DOHH2 (cell line): ENCODE measurements around the gene MRPS18B.

Source experiments
- H3F3A ChIP-seq: fragments of 200-600 bp; sonication (generic), shearing (Covaris generic); 2 replicates; pipeline ENCODE4 v1.6.0; 2016; ENCODE audit warnings: antibody characterized with exemption, mild to moderate bottlenecking; ENCODE audit not compliant: control insufficient read depth, insufficient read depth
- H3K27ac ChIP-seq: fragments of 200-600 bp; sonication (generic); 2 replicates; pipeline ENCODE4 v1.5.1; 2014; ENCODE audit warnings: low read depth, mild to moderate bottlenecking, low read length, moderate library complexity
- H3K27me3 ChIP-seq: fragments of 200-600 bp; sonication (generic); 2 replicates; pipeline ENCODE4 v1.6.1; 2014; ENCODE audit warnings: mild to moderate bottlenecking, low read length, mixed read lengths; ENCODE audit not compliant: control insufficient read depth
- H3K36me3 ChIP-seq: fragments of 200-600 bp; sonication (generic); 2 replicates; pipeline ENCODE4 v1.6.1; 2014; ENCODE audit warnings: mild to moderate bottlenecking, low read length, moderate library complexity, mixed read lengths; ENCODE audit not compliant: control insufficient read depth
- H3K4me1 ChIP-seq: fragments of 200-600 bp; sonication (generic); 2 replicates; pipeline ENCODE4 v1.6.1; 2014; ENCODE audit warnings: mild to moderate bottlenecking, low read length, mixed read lengths; ENCODE audit not compliant: control insufficient read depth
- H3K4me2 ChIP-seq: fragments of 200-600 bp; sonication (generic); 2 replicates; pipeline ENCODE4 v1.6.0; 2014; ENCODE audit warnings: mild to moderate bottlenecking, low read length, moderate library complexity
- H3K4me3 ChIP-seq: fragments of 200-600 bp; sonication (generic); 2 replicates; pipeline ENCODE4 v1.5.1; 2014; ENCODE audit warnings: mild to moderate bottlenecking, low read length, mixed read lengths
- H3K79me2 ChIP-seq: fragments of 200-600 bp; sonication (generic); 2 replicates; pipeline ENCODE4 v1.6.1; 2014; ENCODE audit warnings: mild to moderate bottlenecking, low read length, mixed read lengths; ENCODE audit not compliant: control insufficient read depth
- H3K9me2 ChIP-seq: fragments of 200-600 bp; sonication (generic); replicated peaks from 2 replicates; pipeline ENCODE4 v1.6.1; 2014; ENCODE audit warnings: mild to moderate bottlenecking, low read length, mixed read lengths; ENCODE audit not compliant: control insufficient read depth
- H3K9me3 ChIP-seq: fragments of 200-600 bp; sonication (generic); 2 replicates; pipeline ENCODE4 v1.6.1; 2014; ENCODE audit warnings: antibody characterized with exemption, low read length, mixed read lengths; ENCODE audit not compliant: control insufficient read depth, insufficient read depth
- H4K20me1 ChIP-seq: fragments of 200-600 bp; sonication (generic); 2 replicates; pipeline ENCODE4 v1.6.0; 2014; ENCODE audit warnings: low read depth, mild to moderate bottlenecking, antibody characterized with exemption, low read length, moderate library complexity; ENCODE audit not compliant: control insufficient read depth, insufficient read depth
- EZH2phosphoT487 ChIP-seq: fragments of 200-600 bp; sonication (generic); IDR thresholded peaks from 2 replicates; pipeline ENCODE4 v1.6.1; 2017; ENCODE audit warnings: borderline replicate concordance, mild to moderate bottlenecking, antibody characterized with exemption, low read length, moderate library complexity, mixed read lengths
- TF ChIP-seq, protein P1 (sequence below): fragments of 200-600 bp; sonication (generic); IDR thresholded peaks from one replicate; pipeline ENCODE4 v1.5.1; 2014; ENCODE audit warnings: antibody characterized with exemption, mild to moderate bottlenecking, low read depth, low read length; ENCODE audit not compliant: poor library complexity, severe bottlenecking

Gene MRPS18B

DNA sequence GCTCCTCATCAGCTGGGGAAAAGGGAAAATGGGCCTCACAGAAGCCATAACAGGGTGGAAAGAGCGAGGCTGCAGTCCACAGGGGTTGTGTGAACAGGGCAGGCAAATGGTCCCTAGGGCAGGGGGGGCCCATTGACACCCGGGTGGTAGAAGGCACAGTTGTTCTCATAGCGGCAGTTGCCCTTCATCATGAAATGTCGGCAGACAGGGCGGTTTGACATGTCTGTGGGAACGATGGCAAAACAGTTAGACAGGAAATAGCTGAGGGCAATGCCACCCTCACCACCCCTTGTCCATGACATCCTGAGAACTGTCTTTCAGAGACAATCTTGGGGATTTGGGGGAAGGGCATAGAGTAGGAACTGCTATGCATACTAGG is 16.2 kb upstream of the MRPS18B start:
- Histone ChIP-seq H3F3A (peaks cover 25% of the 10 kb centered on the region), H3K4me2 (no peak overlapping the region), H3K27me3 (no peaks in the 10 kb centered on the region), H3K9me2 (no peaks in the 10 kb centered on the region), H3K36me3 (peaks cover 74% of the 10 kb centered on the region), H4K20me1 (no peaks in the 10 kb centered on the region), H3K4me1 (no peaks in the 10 kb centered on the region), H3K4me3 (no peak overlapping the region), H3K9me3 (no peaks in the 10 kb centered on the region), H3K27ac (no peak overlapping the region), H3K79me2 (no peaks in the 10 kb centered on the region)
- no peak for TF ChIP-seq EZH2phosphoT487
- TF ChIP-seq, protein P1, sequence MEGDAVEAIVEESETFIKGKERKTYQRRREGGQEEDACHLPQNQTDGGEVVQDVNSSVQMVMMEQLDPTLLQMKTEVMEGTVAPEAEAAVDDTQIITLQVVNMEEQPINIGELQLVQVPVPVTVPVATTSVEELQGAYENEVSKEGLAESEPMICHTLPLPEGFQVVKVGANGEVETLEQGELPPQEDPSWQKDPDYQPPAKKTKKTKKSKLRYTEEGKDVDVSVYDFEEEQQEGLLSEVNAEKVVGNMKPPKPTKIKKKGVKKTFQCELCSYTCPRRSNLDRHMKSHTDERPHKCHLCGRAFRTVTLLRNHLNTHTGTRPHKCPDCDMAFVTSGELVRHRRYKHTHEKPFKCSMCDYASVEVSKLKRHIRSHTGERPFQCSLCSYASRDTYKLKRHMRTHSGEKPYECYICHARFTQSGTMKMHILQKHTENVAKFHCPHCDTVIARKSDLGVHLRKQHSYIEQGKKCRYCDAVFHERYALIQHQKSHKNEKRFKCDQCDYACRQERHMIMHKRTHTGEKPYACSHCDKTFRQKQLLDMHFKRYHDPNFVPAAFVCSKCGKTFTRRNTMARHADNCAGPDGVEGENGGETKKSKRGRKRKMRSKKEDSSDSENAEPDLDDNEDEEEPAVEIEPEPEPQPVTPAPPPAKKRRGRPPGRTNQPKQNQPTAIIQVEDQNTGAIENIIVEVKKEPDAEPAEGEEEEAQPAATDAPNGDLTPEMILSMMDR = no peak

DNA sequence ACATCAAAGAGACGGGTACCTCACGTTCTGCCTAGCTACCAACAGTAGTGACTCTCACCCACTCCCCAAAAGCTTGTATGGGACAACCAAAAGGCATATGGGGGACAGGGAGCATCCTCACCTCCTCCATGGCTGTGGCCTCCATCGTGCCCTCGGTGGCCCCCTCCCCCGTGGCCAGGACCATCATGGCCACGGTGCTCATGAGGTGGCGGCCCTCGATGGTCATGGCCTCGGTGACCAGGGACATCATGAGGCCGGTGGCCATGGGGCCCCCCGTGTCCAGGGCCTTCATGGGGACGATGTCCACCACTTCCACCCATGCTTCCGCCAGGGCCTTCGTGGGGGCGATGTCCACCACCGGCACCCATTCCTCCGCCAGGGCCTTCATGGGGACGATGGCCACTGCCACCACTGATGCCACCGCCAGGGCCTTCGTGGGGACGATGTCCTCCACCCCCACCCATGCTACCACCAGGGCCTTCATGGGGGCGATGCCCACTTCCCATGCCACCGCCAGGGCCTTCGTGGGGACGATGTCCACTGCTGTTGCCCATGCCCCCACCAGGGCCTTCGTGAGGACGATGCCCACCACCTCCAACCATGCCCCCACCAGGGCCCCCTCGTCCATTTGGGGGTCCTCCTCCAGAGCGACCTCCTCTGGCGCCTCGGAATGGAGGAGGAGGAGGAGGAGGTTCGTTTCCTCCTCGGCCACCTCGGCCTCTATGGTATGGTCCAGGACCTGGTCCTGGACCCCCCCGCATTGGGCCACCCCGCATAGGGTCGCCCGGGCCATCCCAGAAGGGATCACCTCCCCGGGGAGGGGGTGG is 15.6 kb upstream of the MRPS18B start:
- Histone ChIP-seq H3K27me3 (no peaks in the 10 kb centered on the region), H3K4me2 (no peak overlapping the region), H3K36me3 (peaks cover 78% of the 10 kb centered on the region), H3K9me2 (no peaks in the 10 kb centered on the region), H3K4me3 (no peak overlapping the region), H3K79me2 (no peaks in the 10 kb centered on the region), H3K9me3 (no peaks in the 10 kb centered on the region), H3K4me1 (no peaks in the 10 kb centered on the region), H4K20me1 (no peaks in the 10 kb centered on the region), H3K27ac (no peak overlapping the region), H3F3A (peaks cover 25% of the 10 kb centered on the region)
- no peak for TF ChIP-seq EZH2phosphoT487
- TF ChIP-seq, protein P1 = no peak

DNA sequence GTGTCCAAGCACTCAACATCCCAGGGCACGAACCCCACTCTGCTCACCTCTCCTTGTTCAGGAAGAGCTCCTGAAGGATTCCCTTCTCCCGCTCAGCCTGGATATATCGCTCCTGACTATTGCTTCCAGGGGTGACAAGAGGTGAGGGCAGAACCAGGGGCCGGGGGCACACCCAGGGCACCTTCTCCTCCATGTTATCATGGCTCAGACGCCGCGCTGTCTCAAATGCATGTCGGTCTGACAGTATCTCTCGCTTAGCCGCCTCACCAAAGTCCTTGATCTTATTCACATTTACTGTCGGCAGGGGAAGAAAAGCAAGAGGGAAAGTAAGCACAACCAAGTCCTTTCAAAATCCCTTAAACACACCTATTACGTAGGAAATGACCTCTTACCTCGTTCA is 13.7 kb upstream of the MRPS18B start:
- H3K27ac ChIP-seq = no peak overlapping the region
- H3F3A ChIP-seq = peaks cover 26% of the 10 kb centered on the region
- H3K4me1 ChIP-seq = no peaks in the 10 kb centered on the region
- H4K20me1 ChIP-seq = no peaks in the 10 kb centered on the region
- no peak overlapping the region for H3K4me3 ChIP-seq
- H3K27me3 ChIP-seq = no peaks in the 10 kb centered on the region
- H3K36me3 ChIP-seq = peaks cover 93% of the 10 kb centered on the region
- no peak overlapping the region for H3K4me2 ChIP-seq
- no peaks in the 10 kb centered on the region for H3K9me2 ChIP-seq
- no peak for TF ChIP-seq EZH2phosphoT487
- TF ChIP-seq, protein P1 = no peak
- H3K79me2 ChIP-seq = no peaks in the 10 kb centered on the region
- H3K9me3 ChIP-seq = no peaks in the 10 kb centered on the region
